C1 segment of cervical spinal cord (tissue), 14 donors: ENCODE data around the gene GLIS2.
A peak's percentile ranks its signal among the peaks of the same experiment; 100 is the strongest.
"Not testable (repeated sequence)": the region's sequence is repeated elsewhere in the genome, so short reads cannot be mapped to it uniquely, and the experiment has no call there.

Source experiments
- DNase-seq, 14 donors: peaks; one replicate each; lab custom pipeline; 2025; lab: John Stamatoyannopoulos, UW

Gene GLIS2

GRCh38 chr16:4333714-4334113, 17.8 kb downstream of the GLIS2 start:
- not testable (repeated sequence) for DNase-seq

- DNase-seq: no peak
Measured at GRCh38 chr16:4334724-4335495, 19.0 kb downstream of the GLIS2 start.

- no peak for DNase-seq
Measured at GRCh38 chr16:4336701-4337539, 21.1 kb downstream of the GLIS2 start.

GRCh38 chr16:4337540-4338088, 21.7 kb downstream of the GLIS2 start:
- no peak for DNase-seq

- no peak for DNase-seq
Measured at GRCh38 chr16:4338125-4338582, 22.3 kb downstream of the GLIS2 start.

GRCh38 chr16:4338712-4339299, 22.9 kb downstream of the GLIS2 start:
- DNase-seq: no peak

- no peak for DNase-seq
Measured at GRCh38 chr16:4339455-4339854, 23.6 kb downstream of the GLIS2 start.

- no peak for DNase-seq
Measured at GRCh38 chr16:4339909-4340308, 24.0 kb downstream of the GLIS2 start.

GRCh38 chr16:4340443-4340842, 24.6 kb downstream of the GLIS2 start:
- no peak for DNase-seq

- no peak for DNase-seq
Measured at GRCh38 chr16:4341250-4341649, 25.4 kb downstream of the GLIS2 start.

GRCh38 chr16:4342866-4343744, 27.2 kb downstream of the GLIS2 start:
- no peak for DNase-seq

GRCh38 chr16:4344300-4344982, 28.6 kb downstream of the GLIS2 start:
- DNase-seq: not testable (repeated sequence)

GRCh38 chr16:4344983-4345835, 29.3 kb downstream of the GLIS2 start:
- peak in 8 of 14 donors; percentile 14 to 46 (median 38) for DNase-seq

- DNase-seq: no peak
Measured at GRCh38 chr16:4345836-4346781, 30.2 kb downstream of the GLIS2 start.

- DNase-seq: no peak
Measured at GRCh38 chr16:4347010-4347409, 31.1 kb downstream of the GLIS2 start.

GRCh38 chr16:4347765-4348509, 32.1 kb downstream of the GLIS2 start:
- DNase-seq: no peak

- no peak for DNase-seq
Measured at GRCh38 chr16:4349332-4349731, 33.5 kb downstream of the GLIS2 start.

GRCh38 chr16:4350365-4350786, 34.5 kb downstream of the GLIS2 start:
- no peak for DNase-seq
